ENCODE results near the gene MERTK. TPM values are rescaled to one million over a fixed set of nuclear protein-coding genes. Genes with fewer than 3 reads are reported as not detected.

Gene MERTK
- total RNA-seq, 4 donors from 2014 or later = 5.5 to 6.7 (median 5.7) TPM

DNA sequence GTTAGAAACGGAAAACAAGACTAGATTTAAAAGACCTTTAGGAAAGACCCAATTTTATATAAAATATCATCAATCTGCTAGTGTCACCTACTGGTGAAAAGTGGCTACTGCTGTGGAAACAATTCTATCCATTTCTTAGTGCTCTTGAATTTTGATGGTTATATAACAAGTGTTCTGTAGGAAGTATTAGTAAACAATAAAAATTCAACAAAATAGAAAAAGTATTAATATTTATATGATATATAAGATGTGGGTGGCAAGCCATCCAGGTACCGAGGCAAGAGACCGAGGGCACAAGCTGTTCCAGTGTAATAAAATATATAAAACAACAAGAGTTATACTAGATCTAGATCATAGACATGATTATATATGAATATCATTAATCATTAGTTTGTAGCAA lies 150.5 kb downstream of the MERTK start:
- Histone ChIP-seq H3K27me3 (no peaks in the 10 kb centered on the region), H3K27ac (no peak overlapping the region), H3K36me3 (no peaks in the 10 kb centered on the region), H3K4me1 (peaks cover 19% of the 10 kb centered on the region), H3K9me3 (no peaks in the 10 kb centered on the region), H3K4me3 (no peak overlapping the region)
- no peak for DNase-seq (ENCODE audit: low spot score in 2 of 2)
- WGBS = 19% methylated on average over 3 of the region's 3 CpGs
- TF ChIP-seq EP300 (IDR thresholded peaks at IDR 0.05) = no peak
- TF ChIP-seq, protein P1, sequence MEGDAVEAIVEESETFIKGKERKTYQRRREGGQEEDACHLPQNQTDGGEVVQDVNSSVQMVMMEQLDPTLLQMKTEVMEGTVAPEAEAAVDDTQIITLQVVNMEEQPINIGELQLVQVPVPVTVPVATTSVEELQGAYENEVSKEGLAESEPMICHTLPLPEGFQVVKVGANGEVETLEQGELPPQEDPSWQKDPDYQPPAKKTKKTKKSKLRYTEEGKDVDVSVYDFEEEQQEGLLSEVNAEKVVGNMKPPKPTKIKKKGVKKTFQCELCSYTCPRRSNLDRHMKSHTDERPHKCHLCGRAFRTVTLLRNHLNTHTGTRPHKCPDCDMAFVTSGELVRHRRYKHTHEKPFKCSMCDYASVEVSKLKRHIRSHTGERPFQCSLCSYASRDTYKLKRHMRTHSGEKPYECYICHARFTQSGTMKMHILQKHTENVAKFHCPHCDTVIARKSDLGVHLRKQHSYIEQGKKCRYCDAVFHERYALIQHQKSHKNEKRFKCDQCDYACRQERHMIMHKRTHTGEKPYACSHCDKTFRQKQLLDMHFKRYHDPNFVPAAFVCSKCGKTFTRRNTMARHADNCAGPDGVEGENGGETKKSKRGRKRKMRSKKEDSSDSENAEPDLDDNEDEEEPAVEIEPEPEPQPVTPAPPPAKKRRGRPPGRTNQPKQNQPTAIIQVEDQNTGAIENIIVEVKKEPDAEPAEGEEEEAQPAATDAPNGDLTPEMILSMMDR (IDR thresholded peaks at IDR 0.05) = peak; percentile 16 to 71
- TF ChIP-seq POLR2A (IDR thresholded peaks at IDR 0.05) = no peak
- TF ChIP-seq POLR2AphosphoS5 (IDR thresholded peaks at IDR 0.05) = no peak

DNA sequence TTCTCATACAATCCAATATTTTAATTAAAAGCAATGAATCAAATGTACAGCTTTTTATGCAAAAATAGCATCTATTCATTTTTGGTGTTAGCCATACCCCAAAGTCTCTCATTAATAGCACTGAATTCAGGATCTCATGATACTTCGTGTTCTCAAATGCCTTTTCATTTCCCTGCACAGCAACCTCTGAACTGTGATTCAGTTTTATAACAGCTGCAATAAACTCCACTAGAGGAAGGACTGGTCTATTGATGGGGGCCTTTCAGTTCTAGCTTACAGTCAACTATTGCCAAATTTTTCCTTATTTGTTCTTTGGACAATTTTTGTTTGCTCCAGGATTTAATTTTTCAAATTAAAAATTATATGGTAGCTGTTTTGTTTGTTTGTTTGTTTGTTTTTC lies 151.9 kb downstream of the MERTK start:
- no peaks in the 10 kb centered on the region for H3K27me3 ChIP-seq
- no peaks in the 10 kb centered on the region for H3K36me3 ChIP-seq
- TF ChIP-seq POLR2AphosphoS5 (IDR thresholded peaks at IDR 0.05) (no peak), POLR2A (IDR thresholded peaks at IDR 0.05) (no peak), EP300 (IDR thresholded peaks at IDR 0.05) (no peak)
- TF ChIP-seq, protein P1 (IDR thresholded peaks at IDR 0.05) = no peak
- H3K9me3 ChIP-seq = no peaks in the 10 kb centered on the region
- H3K4me3 ChIP-seq = no peak overlapping the region
- no peak for DNase-seq (ENCODE audit: low spot score in 2 of 2)
- no peak overlapping the region for H3K27ac ChIP-seq
- 93% methylated on average over 1 of the region's 1 CpG for WGBS
- peaks cover 21% of the 10 kb centered on the region for H3K4me1 ChIP-seq

DNA sequence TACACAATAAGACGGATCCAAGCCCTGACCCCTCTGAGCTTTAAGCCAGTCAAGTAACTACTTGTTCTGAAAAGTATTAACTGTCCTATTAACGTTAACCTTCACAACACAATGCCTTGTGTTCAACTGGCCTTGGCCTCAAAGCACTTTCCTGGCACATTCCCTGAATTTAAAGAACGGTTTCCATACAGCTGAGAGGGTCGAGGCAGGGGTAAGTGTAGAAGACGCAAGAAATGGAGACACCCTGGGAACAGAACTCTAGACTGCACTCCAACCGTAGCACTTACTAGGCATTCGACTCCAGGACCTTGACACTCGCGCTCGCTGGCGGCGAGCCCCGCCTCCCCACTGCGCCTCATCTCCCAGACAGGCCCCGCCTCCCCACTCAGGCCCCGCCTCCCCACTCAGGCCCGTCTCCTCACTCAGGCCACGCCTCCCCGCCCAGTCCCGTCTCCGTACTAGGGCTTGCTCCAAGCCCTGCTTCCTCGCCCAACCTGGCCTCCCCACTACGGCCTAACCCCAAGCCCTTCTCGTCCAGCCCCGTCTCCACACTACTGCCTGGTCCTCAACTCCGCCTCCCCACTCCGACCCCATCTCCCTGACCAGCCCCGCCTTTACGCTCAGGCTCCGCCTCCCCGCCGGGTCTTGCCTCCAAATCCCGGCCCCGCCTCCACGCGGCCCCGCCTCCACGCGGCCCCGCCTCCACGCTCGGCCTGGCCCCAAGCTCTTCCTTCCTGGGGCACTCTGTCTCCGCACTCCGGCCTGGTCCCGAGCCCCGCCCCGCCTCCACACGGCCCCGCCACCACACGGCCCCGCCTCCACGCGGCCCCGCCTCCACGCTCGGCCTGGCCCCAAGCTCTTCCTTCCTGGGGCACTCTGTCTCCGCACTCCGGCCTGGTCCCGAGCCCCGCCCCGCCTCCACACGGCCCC lies 155.8 kb downstream of the MERTK start:
- peak overlapping the region; percentile 89 for H3K27ac ChIP-seq
- no peaks in the 10 kb centered on the region for H3K9me3 ChIP-seq
- TF ChIP-seq EP300 (IDR thresholded peaks at IDR 0.05) (no peak), POLR2AphosphoS5 (IDR thresholded peaks at IDR 0.05) (no peak), POLR2A (IDR thresholded peaks at IDR 0.05) (no peak)
- TF ChIP-seq, protein P1 (IDR thresholded peaks at IDR 0.05) = no peak
- H3K4me1 ChIP-seq = peaks cover 37% of the 10 kb centered on the region
- H3K27me3 ChIP-seq = no peaks in the 10 kb centered on the region
- peak; percentile 99 for DNase-seq (ENCODE audit: low spot score in 2 of 2)
- no peaks in the 10 kb centered on the region for H3K36me3 ChIP-seq
- whole genome bisulfite sequencing = 3% methylated on average over 53 of the region's 62 CpGs
- H3K4me3 ChIP-seq = peak overlapping the region; percentile 59

DNA sequence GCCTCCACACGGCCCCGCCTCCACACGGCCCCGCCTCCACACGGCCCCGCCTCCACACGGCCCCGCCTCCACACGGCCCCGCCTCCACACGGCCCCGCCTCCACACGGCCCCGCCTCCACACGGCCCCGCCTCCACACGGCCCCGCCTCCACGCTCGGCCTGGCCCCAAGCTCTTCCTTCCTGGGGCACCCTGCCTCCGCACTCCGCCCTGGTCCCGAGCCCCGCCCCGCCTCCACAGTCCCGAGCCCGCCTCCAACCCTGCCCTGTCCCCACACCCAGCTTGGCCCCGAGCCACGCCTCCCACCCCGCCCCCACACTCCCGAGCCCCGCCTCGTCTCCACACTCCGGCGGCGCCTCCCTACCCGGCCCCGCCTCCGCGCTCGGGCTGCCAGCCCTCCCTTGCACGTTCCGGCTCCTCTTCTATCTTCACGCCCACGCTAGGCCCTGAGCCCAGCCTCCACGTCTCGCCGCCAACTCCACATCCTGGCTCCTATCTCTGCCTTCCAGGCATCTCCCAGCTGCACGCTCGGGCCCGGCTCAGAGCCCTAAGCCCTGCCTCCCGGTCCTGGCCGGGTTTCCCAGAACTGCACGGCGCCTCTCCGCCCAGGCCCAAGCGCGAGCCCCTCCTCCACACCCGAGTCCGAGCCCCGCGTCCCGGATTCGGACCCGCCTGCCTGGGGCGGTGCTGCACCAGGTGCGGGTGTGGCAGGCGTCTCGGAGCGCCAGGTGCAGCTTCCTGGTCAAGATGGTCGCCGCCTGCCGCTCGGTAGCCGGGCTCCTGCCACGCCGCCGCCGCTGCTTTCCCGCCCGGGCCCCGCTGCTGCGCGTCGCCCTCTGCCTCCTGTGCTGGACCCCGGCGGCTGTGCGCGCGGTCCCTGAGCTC lies 156.7 kb downstream of the MERTK start, which contains the start of gene TMEM87B:
TMEM87B (plus strand) TSS at position 423 of the 883 bp plus-strand sequence; CDS start at position 746, 323 bp downstream.
- TF ChIP-seq, protein P1 (IDR thresholded peaks at IDR 0.05) = no peak
- peak in 2 of 3 donors; percentile 79 to 88 for TF ChIP-seq POLR2AphosphoS5 (IDR thresholded peaks at IDR 0.05)
- peak in 1 of 2 donors; percentile 25 for TF ChIP-seq POLR2A (IDR thresholded peaks at IDR 0.05)
- no peak for TF ChIP-seq EP300 (IDR thresholded peaks at IDR 0.05)
- peaks cover 33% of the 10 kb centered on the region for H3K4me1 ChIP-seq
- H3K27ac ChIP-seq = peak within 1 kb of the TSS; percentile 98
- peak within 1 kb of the TSS; percentile 87 for H3K4me3 ChIP-seq
- H3K9me3 ChIP-seq = no peaks in the 10 kb centered on the region
- 1% methylated on average over 20 of the region's 90 CpGs for WGBS
- no peaks in the 10 kb centered on the region for H3K27me3 ChIP-seq
- H3K36me3 ChIP-seq = no peaks in the 10 kb centered on the region
- DNase-seq (ENCODE audit: low spot score in 2 of 2) = peak; percentile 99

Measured in suprapubic skin (tissue), 4 donors.